ENCODE results near the gene ARHGAP4. TPM values are rescaled to one million over a fixed set of nuclear protein-coding genes. Genes with fewer than 3 reads are reported as not detected.

ARHGAP4 gene
- total and polyA plus RNA-seq, 10 of the 15 experiments (the other 5 are each of a cell fraction or from before 2014, with no cell fraction given): 0.71 to 120 (median 44.3) TPM

GRCh38 chrX:153921070-153921469 is 5.0 kb downstream of the ARHGAP4 start (continued):
- TF ChIP-seq ATF3 (IDR thresholded peaks at IDR 0.05; ENCODE audit: borderline replicate concordance, extremely low read depth, low read depth, low read length) (no peak), IKZF2 (IDR thresholded peaks at IDR 0.05) (no peak), PAX5 (IDR thresholded peaks at IDR 0.05; ENCODE audit: borderline replicate concordance, low read depth, low read length) (no peak), TCF7 (IDR thresholded peaks at IDR 0.05; ENCODE audit: borderline replicate concordance) (no peak), SMARCA5 (IDR thresholded peaks at IDR 0.05) (no peak), NR2F1 (conservative IDR thresholded peaks at IDR 0.05) (no peak), PKNOX1 (IDR thresholded peaks at IDR 0.05) (no peak), SIX5 (IDR thresholded peaks at IDR 0.05; ENCODE audit: low read depth, low read length, severe bottlenecking) (no peak), ZBTB11 (CRISPR knock-in tag; IDR thresholded peaks at IDR 0.05) (no peak), CEBPZ (IDR thresholded peaks at IDR 0.05; ENCODE audit: low read depth, low read length) (no peak)

Measured in GM12878 (cell line).